ENCODE measurements around the gene SPSB2. TPM values are rescaled to one million over a fixed set of nuclear protein-coding genes. Genes with fewer than 3 reads are reported as not detected.
A peak's percentile ranks its signal among the peaks of the same experiment; 100 is the strongest.

The SPSB2 gene
- polyA plus RNA-seq, 1 donor from 2014 or later = 12.8 TPM

GRCh38 chr12:6829536-6830220 is 43.4 kb downstream of the SPSB2 start:
- peaks cover 8% of the 10 kb centered on the region for H3F3A ChIP-seq (ENCODE audit: insufficient read depth, low read length, poor library complexity, severe bottlenecking)
- H3K27me3 ChIP-seq (ENCODE audit: insufficient read depth, low read depth, low read length) = no peaks in the 10 kb centered on the region
- H3K9ac ChIP-seq (ENCODE audit: low read length) = peak overlapping the region; percentile 95
- H3K36me3 ChIP-seq (ENCODE audit: insufficient read depth, low read length) = no peaks in the 10 kb centered on the region
- peaks cover 17% of the 10 kb centered on the region for H3K79me2 ChIP-seq (replicated peaks; ENCODE audit: insufficient read depth, low read length)
- peak overlapping the region; percentile 99 for H3K4me2 ChIP-seq (ENCODE audit: low read length)
- H3K4me3 ChIP-seq (ENCODE audit: low read length) = peak overlapping the region; percentile 99
- H3K27ac ChIP-seq (ENCODE audit: low read length) = peak overlapping the region; percentile 94
- H2AFZ ChIP-seq (ENCODE audit: low read depth, low read length) = peak overlapping the region; percentile 23
- no peaks in the 10 kb centered on the region for H4K20me1 ChIP-seq (ENCODE audit: insufficient read depth)
- no peaks in the 10 kb centered on the region for H3K9me2 ChIP-seq (ENCODE audit: insufficient read depth, low read length)
- TF ChIP-seq CTCF (IDR thresholded peaks at IDR 0.05; ENCODE audit: poor library complexity, severe bottlenecking) (peak; percentile 57), TAF1 (IDR thresholded peaks at IDR 0.05; ENCODE audit: low read depth) (peak; percentile 6), EP300 (conservative IDR thresholded peaks at IDR 0.05; ENCODE audit: poor library complexity, severe bottlenecking) (no peak)
- H3K9me3 ChIP-seq (ENCODE audit: low read length) = no peaks in the 10 kb centered on the region

GRCh38 chr12:6828781-6829535 is 44.1 kb downstream of the SPSB2 start:
- H2AFZ ChIP-seq (ENCODE audit: low read depth, low read length) = peak overlapping the region; percentile 23
- H3K4me3 ChIP-seq (ENCODE audit: low read length) = peak overlapping the region; percentile 99
- H3K9me2 ChIP-seq (ENCODE audit: insufficient read depth, low read length) = no peaks in the 10 kb centered on the region
- peak overlapping the region; percentile 94 for H3K27ac ChIP-seq (ENCODE audit: low read length)
- H3F3A ChIP-seq (ENCODE audit: insufficient read depth, low read length, poor library complexity, severe bottlenecking) = peaks cover 10% of the 10 kb centered on the region
- peak overlapping the region; percentile 95 for H3K9ac ChIP-seq (ENCODE audit: low read length)
- peaks cover 17% of the 10 kb centered on the region for H3K79me2 ChIP-seq (replicated peaks; ENCODE audit: insufficient read depth, low read length)
- TF ChIP-seq EP300 (conservative IDR thresholded peaks at IDR 0.05; ENCODE audit: poor library complexity, severe bottlenecking) = no peak
- peak; percentile 17 for TF ChIP-seq CTCF (IDR thresholded peaks at IDR 0.05; ENCODE audit: poor library complexity, severe bottlenecking)
- peak; percentile 83 for TF ChIP-seq MXI1 (conservative IDR thresholded peaks at IDR 0.05; ENCODE audit: poor library complexity, severe bottlenecking)
- TF ChIP-seq SMC3 (conservative IDR thresholded peaks at IDR 0.05; ENCODE audit: poor library complexity) = peak; percentile 46
- peak; percentile 93 for TF ChIP-seq POLR2AphosphoS5 (IDR thresholded peaks at IDR 0.05)
- no peak for TF ChIP-seq RAD21 (conservative IDR thresholded peaks at IDR 0.05)
- peak; percentile 27 for TF ChIP-seq TAF1 (IDR thresholded peaks at IDR 0.05; ENCODE audit: low read depth)
- H3K4me2 ChIP-seq (ENCODE audit: low read length) = peak overlapping the region; percentile 99
- no peaks in the 10 kb centered on the region for H3K36me3 ChIP-seq (ENCODE audit: insufficient read depth, low read length)
- H3K27me3 ChIP-seq (ENCODE audit: insufficient read depth, low read depth, low read length) = no peaks in the 10 kb centered on the region
- no peaks in the 10 kb centered on the region for H4K20me1 ChIP-seq (ENCODE audit: insufficient read depth)
- H3K9me3 ChIP-seq (ENCODE audit: low read length) = no peaks in the 10 kb centered on the region
